HG03108 (cell line): ENCODE results near the gene HOOK2.
A peak's percentile ranks its signal among the peaks of the same experiment; 100 is the strongest.
"Not testable (repeated sequence)": the region's sequence is repeated elsewhere in the genome, so short reads cannot be mapped to it uniquely, and the experiment has no call there.

ENCODE experiments used
- ATAC-seq: cut with Tn5 transposase; IDR thresholded peaks from one replicate; pipeline ENCODE4 v1.9.1; 2021; ENCODE audit warnings: moderate library complexity; ENCODE audit not compliant: unreplicated experiment

HOOK2 gene

GRCh38 chr19:12723381-12723640 is 52.0 kb downstream of the HOOK2 start:
- ATAC-seq, result no peak

- ATAC-seq, result peak; percentile 71
These were observed 52.6 kb downstream of the HOOK2 start for GRCh38 chr19:12722566-12723380.

- ATAC-seq, result peak; percentile 7
These were observed 53.4 kb downstream of the HOOK2 start for GRCh38 chr19:12721656-12722565.

GRCh38 chr19:12720851-12721655 is 54.3 kb downstream of the HOOK2 start:
- no peak for ATAC-seq

GRCh38 chr19:12720296-12720695 is 55.1 kb downstream of the HOOK2 start:
- no peak for ATAC-seq

- ATAC-seq, result no peak
These were observed 59.4 kb downstream of the HOOK2 start for GRCh38 chr19:12715929-12716328.

GRCh38 chr19:12715102-12715501 is 60.2 kb downstream of the HOOK2 start:
- ATAC-seq, result no peak

GRCh38 chr19:12713304-12713703 is 62.0 kb downstream of the HOOK2 start:
- not testable (repeated sequence) for ATAC-seq
